NCI-H524 treated with DMSO at 0.1 percent for 48 hours (cell line): ENCODE data around the gene HOXB6.

Source experiments
- DNase-seq: peaks from one replicate; lab custom pipeline; 2025; lab: John Stamatoyannopoulos, UW

HOXB6 gene

DNA sequence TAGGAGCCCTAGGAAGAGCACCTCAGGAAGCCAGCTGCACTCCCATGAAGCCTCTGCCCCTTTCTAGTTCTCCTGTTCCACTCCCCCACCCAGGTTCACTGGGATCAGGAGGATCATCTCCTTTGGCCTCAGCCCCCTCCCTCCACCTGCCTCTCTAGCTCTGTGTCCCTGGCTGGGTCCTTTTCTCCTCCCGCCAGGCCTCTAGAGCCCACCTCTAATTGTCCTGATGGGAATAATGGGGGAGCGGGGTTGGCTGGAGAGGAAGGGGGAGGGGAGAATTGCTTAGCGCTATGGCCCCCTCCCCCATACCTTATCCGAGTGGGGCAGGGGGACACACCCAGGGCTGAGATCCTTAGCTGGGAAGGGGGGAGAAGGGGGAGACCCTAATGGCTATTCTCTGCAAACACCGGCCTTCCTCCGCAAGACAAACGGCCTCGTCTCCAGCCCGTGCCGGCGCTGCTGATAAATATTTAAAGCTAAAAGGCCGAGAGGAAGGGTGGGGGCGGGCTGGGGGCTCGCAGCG, 5.0 kb upstream of the HOXB6 start:
- DNase-seq: no peak

DNA sequence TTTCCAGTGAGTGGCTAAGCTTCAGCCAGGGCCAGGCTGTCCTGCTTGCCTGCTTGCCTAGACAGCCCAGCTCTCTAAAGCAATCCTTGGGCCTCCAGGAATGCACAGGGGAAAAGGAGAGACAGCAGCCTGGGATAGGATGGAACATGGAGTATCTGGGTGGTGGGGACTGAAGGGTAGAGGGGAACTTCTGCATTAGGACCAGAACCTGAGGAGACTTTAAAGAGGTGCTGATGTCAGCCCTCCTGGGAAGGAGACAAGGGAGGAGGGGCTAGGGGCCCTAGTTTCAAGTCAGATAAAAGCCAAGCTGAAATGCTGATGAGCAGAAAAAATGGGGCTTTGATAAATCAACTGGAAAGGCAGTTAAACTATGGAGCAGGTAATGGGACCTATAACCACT, 4.2 kb upstream of the HOXB6 start:
- DNase-seq: no peak

DNA sequence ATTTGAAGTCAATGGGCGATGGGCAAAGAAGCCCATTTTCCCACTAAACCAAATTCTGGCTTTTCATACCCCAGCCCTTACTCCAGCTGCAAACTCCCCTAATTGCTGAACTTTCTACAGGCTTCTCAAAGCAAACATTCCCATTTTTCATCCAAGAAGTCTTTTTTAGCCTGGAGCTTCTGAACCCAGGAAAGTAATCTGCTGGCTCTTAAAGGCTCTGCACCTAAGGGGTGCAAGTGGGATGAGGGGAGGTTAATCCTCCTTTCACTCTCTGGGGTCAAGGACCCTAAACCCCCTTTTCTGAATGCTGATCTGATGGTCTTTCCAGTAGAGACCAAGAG, 3.7 kb upstream of the HOXB6 start:
- no peak for DNase-seq

DNA sequence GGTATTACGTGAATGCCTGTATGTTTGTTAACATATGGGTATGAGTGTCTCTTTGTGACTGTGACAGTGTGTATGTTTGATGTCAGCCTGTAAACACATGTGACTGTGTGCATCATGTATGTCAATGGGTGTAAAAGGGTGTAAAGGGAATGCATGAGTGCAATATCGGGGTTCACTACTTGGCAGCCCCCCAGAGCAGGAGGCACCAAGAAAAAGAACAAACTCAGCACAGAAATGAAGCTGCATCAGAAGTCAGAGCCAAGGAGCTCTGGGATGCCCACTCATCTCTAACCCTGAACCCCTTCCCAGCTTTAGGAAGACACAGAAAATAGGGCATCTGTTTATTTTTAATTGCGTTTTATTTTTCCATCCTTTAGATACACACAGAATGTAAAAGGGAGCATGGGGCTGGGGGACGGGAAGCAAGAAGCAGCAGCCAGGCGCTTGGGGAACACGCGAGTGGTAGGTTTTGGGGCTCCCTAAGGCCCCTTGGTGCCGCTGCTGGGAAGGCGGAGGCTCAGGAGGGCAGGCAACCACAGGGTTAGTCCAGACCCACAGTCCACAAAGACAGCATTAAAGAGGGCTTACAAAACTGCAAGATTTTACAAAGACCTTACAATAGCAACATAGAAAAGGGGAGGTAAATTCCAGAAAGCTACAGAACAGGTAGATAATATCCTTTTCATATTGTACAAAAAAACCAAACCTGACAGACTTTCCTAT, 2.3 kb upstream of the HOXB6 start:
- no peak for DNase-seq

DNA sequence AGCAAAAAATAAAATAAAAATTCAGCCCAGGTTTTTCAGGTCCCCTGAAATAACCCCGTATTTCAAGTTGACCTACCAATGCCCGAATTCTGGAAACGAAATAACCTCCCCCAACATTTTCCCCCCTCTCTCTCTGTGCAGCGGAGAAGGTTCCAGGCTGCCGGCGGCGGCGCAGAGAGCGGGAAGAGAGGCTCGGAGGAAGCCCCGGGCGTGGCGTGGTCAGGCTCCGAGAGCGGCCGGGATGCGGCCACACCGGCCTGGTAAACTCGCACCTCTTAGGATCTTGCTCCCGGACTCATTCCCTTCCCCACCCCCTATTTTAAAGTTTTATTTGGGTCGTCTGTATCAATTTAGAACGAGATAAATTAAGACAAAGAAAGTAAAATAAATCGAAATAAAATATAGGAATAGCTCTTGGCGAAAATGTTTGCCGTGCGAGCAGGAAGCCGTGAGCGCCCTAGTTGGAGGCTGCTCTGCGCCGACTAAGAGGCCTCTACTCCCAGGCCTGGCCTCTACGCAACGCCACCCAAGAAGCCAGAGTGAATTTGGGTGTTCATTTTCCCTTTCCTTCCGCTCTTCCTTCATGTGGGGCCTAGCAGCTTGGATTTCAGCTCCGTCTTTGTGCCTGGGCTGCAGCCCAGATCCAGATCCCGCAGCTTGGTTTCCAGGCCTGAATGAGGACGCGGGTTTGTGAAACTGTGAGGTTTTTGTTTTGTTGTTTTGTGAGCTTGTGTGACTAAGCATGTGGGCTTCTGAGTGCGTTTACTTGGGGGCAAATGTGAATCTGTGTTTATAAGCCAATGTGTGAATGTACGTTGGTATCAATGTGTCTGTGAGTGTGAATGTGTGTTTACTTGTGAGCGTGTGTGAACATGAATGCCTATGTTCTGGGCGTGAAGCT, 1.5 kb upstream of the HOXB6 start:
- DNase-seq: no peak

DNA sequence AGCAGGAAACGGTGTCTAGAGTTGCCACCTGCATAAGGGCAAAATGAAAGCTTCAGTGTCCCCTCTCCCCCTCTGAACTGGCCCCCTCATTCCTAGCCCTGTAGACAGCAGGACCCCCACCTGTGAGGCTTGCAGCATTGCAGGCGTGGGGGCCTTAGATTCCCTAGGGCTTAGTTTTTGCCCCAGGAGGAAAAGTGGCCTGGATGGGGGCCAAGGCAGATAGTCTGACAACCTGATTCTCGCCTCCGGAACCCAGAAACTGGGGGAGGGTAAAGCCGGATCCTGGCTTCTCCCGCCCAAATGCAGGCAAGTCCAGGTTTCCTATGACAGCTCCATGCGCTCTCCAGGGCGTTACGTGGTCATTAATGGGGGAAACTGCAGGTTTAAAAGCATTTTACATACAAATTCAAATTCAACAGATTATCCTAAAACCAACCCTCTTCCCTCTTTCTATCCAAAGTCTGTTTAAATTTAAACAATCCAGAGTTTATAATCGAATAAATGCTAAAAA, 678 bp upstream of the HOXB6 start:
- no peak for DNase-seq

DNA sequence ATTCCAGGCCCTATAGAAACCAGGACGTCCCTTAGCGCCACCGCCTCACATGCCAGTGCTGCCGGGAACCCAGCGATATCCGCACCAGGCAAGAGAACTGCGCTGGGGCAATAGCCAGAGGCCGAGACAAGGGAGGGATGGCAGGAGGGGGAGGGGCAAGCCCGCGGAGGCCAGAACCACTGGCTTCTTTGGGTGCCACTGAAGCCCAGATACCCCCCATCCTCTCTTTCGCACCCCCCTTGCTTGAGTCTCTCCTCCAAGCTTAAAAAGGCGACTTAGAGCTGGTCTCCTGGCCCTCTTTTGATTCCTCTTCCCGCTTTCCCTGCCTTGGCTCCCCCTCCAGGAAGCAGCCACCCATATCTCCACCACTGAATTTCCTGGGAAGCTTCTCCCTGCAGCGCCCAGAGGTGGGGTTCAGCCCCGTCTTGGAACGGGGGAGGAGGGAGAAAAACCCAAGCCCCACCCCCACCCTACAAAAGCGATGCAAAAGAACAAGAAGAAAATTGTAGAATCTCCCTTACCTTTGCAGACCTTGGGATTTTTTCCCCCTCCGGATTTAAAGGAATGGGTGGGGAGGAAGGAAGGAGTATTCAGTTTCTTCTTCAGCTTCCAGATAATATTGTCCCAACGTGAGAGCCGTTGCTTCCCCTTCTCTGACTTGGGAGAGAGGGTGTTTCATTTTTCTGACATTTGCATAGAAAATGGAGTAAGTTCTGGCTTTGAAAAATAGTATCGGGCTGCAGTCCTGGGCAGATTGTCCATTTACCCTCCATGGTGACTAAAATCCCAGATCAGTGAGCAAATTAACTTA, 622 bp downstream of the HOXB6 start:
- DNase-seq: no peak

DNA sequence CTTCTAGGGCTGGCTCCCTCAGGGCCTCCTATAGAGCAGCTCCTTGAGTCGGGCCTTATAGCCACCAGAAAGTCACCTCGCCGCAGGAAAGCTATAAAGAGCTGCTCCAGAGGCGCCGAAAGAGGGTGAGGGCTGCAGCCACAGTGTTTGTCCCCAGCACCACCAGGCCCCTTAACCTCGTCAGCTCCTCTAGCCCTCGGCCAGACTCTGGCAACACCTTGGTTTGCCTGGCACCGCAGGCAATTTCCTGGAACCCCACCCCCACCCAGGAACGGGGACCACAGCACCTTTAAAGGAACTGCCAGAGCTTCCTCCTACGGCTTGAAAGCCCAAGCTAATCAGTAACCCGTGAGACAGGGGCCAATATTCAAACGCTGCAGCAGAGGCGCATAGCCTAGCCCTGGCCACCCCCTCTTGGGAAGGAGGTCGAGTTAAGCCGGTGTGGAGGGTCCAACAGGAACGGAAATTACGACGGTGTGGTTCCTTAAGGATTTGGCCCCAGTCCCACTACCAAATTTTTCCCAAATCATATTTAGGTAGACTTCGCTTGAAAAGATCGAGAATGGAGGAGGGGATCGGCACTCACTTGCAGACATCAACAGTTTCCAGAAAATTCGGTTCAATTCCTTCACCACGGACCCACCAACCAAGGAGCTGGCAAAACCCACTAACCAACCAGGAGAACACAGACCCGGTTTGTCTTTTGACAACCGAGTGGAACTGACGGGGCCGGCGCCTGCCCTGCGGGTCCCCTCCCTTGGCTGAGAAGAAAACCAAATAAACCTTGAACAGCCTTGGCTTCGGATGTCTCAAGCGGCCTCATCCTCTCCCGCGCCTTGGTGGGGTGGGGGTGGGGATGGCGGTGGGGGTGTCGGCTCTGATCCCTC, 3.0 kb downstream of the HOXB6 start:
- DNase-seq: no peak

DNA sequence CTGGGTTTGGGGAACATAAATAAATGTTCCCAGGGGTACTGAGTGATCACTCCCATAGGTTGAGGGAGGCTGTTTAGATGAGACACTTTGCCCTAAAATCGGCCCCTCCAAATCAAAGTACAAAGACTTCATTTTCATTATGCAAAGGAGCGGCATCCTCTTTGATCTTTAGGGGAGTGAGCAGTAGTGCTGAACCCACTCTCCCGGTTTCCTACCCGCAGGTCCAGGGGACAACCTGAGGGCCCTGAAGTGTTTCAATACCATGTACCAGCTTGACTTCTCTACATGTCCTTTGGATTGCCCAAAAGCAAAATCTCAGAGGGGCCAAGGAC, 3.6 kb downstream of the HOXB6 start:
- no peak for DNase-seq

DNA sequence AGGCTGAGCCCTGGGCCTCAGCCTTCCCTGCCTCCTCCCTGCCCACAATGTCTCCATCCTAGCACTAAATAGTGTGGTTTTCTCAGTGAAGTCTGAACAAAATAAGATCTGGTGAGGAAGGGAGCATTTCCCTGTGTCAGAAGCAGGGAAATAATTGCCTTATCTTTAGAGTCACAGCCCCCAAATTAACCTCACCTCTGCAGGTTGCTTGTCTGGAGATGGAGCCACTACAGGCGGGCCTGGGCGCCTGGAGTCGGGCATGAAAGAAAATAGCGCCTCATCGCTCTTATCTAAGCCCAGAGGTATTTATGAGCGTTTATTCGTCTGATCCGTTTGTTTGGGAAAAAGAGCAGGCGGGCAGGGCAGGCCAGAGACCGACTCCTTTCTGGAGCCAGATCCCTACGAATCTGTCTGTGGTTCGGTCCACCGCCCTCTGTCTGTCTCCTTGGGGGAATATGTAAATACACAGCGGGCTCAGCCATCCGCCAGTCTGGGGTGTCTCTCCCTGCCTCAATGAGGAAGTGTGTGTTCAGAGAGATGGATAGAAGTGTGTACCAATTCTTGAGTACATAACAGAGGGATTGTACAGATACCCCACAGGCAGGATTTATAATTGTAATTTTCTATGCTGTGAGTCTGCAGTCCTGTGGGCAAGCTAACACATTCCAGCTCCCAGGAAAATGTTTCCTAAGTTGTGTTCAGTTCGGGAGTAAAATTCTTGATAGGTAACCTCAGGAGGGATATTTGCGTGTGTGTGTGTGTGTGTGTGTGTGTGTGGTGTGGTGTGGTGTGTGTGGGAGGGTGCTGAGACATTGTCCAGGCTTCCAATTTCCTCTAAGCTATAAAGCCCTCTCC, 4.3 kb downstream of the HOXB6 start:
- no peak for DNase-seq

DNA sequence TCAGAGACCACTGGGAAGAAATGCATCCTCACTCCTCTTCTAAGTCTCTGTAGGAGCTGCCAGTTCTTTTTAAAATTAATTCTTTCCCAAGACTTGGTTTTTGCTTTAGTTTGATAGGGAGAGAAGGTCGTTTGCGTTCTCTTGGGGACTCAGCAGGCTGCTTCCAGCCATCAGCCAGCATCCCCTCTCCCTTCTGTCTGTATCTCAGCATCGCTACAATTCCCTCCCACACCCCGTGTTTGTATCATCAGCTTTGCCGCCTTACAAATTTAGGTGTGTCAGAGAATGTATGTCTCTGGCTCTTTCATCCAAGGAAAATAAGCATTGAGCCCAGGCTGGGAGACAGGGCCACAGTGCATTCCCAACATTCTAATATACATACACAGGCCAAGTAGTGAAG, 5.4 kb downstream of the HOXB6 start:
- DNase-seq: no peak

DNA sequence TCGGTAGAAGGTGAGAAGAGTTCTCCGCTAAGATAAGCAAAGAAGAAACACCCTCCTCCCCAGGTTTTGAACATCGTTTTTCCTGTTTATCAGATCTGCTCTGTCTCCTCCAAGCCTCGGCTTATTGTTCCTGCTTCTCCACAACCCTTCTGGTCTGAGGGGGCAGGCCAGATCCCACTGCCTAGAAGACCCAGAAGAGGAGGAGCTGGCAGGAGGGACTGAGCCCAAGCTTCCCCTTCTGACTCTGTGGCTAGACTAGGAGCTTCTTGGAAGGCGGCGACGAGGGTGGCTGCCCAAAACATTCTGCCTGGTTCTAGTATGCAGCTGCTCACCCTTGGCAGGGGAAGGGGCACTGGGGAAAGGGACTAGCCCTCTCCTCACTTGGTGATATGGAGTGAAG, 6.0 kb downstream of the HOXB6 start:
- no peak for DNase-seq

DNA sequence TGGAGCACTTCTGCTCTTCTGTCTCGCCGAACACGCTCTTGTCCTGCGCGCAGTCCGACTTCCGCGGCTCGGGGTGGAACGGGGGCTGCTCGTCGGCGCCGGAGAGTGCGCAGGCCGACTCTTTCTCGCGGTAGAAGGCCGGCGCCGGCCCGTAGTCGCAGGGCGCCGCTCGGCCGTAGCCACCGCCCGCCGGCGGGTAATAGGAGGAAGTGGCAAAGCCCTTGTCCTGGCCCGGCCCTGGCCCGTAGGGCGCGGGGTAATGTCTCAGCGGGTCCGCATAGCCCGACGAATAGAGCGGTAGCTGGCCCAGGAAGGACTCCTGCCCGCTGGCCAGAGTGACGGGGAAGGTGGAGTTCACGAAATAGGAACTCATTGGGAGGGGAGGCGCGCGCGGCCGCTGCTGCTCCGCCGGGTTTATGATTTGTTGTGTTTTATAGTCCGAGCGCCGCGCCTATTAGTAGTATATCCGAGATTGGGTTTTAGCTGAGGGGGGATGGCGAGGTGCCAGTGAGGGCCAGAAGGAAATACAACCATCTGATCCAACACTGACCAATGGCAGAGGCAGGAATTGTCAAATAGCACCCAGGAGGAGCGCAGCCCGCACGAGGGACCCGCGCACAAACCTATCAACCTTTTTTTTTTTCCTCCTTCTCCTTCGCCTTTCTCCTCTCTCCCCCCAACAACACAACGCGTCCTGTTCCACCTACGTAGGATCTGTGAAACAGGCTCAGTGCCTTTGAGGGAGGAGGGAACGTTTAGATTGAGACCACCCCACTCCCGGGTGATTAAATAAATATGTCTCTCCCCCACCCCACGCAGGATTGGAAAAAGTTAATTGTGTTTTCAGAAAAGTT, 6.8 kb downstream of the HOXB6 start:
- DNase-seq: no peak

DNA sequence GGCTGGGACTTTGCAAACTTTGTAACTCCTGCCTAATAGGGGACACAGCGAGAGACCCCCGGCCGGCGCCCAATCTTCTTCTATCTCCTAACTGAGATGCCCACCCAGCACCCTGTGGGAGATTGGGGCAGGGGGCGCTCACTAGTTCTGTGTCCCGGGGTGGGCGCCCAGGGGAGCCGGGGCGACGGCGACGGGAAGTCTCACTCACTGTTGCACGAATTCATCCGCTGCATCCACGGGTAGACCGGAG, 7.3 kb downstream of the HOXB6 start:
- no peak for DNase-seq

DNA sequence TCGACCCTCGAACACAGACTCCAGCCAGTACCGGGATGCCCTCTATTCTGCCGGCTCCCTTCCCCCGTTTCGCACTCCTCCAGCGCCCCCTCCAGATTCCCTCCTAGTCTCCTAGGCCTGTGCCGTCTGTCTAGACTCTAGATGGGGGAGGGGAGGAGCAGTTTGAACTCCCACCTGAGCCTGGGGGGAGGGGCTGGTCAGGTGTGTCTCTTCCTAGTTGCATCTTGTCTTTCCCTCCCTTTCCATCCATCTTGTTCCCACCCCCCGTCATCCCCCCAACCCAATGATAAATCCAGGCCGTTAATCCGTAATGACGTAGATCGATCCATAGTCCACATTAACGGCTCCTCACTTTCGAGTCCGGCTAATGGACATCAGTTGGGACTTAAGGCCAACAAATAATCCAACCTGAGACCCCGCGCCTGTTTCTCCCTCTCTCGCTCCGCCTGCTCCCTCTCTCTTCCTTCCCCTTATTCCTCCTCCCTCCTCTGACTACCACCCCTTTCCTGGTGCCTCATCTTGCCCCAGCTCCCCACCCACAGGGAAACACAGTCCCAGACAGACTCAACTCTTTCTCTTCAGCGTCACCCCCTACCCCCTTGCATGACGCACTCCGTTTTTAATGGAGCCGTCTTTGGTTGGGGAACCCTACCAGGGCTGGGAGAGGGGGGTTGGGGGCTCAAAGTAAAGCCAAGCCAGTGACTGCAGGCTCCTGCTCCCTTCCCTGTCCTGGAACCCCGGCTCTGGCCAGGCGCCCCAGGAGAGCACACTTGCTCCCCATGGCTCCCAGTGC, 7.9 kb downstream of the HOXB6 start:
- no peak for DNase-seq

DNA sequence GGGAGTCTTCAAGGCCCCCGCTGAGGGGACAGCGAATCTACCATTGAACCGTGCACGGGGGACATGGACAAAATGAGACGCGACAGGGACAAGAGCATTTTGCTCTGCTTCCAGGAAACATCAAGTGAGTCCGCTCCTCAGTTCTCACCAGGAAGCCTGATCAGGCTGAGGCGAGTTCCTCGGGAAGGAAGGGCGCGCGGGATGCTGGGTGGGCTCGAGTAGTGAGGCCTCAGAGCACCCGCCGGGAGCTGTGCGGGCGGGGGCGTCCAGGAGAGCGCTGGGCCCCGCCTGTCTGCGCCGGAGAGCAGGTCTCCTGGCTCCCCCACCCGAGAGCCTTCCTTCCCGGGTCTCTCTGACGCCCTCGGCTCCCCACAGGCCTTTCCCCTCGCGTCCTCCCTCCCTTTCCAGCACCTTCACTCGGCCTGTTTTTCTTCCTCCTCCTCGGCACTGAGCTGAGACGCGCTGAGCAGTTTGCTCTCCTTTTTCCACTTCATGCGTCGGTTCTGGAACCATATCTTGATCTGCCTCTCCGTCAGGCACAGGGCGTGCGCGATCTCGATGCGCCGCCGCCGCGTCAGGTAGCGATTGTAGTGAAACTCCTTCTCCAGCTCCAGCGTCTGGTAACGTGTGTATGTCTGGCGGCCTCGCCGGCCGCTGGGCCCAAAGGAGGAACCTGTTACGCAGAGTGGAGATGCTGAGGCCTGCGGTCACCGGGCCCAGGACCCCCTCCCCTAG, 8.6 kb downstream of the HOXB6 start:
- no peak for DNase-seq

DNA sequence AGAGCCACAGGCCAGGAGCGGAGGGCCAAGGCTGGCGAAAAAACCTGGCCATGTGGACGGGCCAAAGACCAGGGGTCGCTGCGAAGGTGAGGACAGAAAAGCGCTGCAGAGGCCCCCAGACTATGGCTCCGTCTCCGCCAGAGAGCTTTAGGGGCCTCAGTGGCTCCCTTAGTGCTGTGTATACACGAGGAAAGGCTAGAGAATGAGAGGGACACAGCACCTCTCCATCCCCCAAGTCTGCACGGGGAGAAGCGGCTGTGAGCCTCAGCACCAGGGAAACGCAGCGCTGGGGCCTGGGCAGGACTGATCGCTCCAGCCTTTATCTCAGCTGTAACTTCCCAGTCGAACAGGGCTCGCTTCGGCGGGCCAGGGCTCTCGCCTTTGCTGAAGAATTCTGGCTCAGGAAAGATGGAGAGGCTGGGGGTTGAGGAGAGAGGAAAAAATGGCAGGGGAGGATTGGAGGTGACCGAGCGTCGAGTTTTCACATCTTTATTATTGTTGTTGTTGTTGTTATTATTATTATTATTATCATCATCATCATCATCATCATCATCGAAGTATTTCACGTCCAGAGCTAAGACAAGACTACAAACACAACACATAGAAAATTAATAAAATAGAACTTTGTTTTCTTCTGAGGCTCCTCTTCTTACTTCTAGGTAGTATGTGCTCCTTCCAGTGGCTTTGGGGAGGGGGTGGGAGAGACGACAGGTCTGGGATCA, 9.3 kb downstream of the HOXB6 start:
- no peak for DNase-seq
